HepG2 (cell line): ENCODE data around the gene NDUFV1. TPM values are rescaled to one million over a fixed set of nuclear protein-coding genes. Genes with fewer than 3 reads are reported as not detected.

Experiments
- ATF1 ChIP-seq: IDR thresholded peaks from 2 replicates; pipeline ENCODE4 v1.6.1; 2016; ENCODE audit warnings: mild to moderate bottlenecking, control low read depth
- CBX1 ChIP-seq: IDR thresholded peaks from one replicate; pipeline ENCODE4 v1.6.1; 2016; ENCODE audit warnings: antibody characterized with exemption, low read depth
- HBP1 ChIP-seq: IDR thresholded peaks from 2 replicates; pipeline ENCODE4 v1.6.1; 2016; ENCODE audit warnings: low read depth, control low read depth
- HNF4G ChIP-seq, 2 experiments: sonication (generic) in 1 of 2; formaldehyde crosslinking in 1 of 2; IDR thresholded peaks; 2 replicates each; pipeline versions ENCODE4 v1.4.0 to v1.6.1; 2011 to 2020; ENCODE audit warnings: borderline replicate concordance in 2 of 2, low read depth in 2 of 2, mild to moderate bottlenecking in 2 of 2, low read length in 1 of 2, missing genetic modification reagents in 1 of 2, moderate library complexity in 1 of 2
- IRF1 ChIP-seq: sonication (generic); formaldehyde crosslinking; IDR thresholded peaks from 2 replicates; pipeline ENCODE4 v1.4.0; 2020; ENCODE audit warnings: low read depth, mild to moderate bottlenecking, missing genetic modification reagents
- MYC ChIP-seq: sonication (generic); formaldehyde crosslinking; IDR thresholded peaks from 2 replicates; pipeline ENCODE4 v1.9.0; 2021; ENCODE audit warnings: missing genetic modification reagents, borderline replicate concordance
- NR2F1 ChIP-seq, 2 experiments: fragments of 450-650 bp in 1 of 2; formaldehyde crosslinking in 1 of 2; IDR thresholded peaks; 2 replicates each; pipeline versions ENCODE4 v1.5.0 to v1.6.1; 2016 to 2020; ENCODE audit warnings: mild to moderate bottlenecking in 1 of 2, missing compliant biosample characterization in 1 of 2, missing genetic modification reagents in 1 of 2, moderate library complexity in 1 of 2
- RARA ChIP-seq: IDR thresholded peaks from 2 replicates; pipeline ENCODE4 v1.6.1; 2016; ENCODE audit warnings: missing genetic modification reagents, missing compliant biosample characterization
- RBAK ChIP-seq: sonication (generic); formaldehyde crosslinking; IDR thresholded peaks from 2 replicates; pipeline ENCODE4 v1.5.1; 2020; ENCODE audit warnings: mild to moderate bottlenecking, missing genetic modification reagents
- SKI ChIP-seq: fragments of 450-650 bp; IDR thresholded peaks from one replicate; pipeline ENCODE4 v1.6.1; 2018; ENCODE audit warnings: mild to moderate bottlenecking; ENCODE audit not compliant: partially characterized antibody
- SMAD1 ChIP-seq: sonication (generic); formaldehyde crosslinking; IDR thresholded peaks from 2 replicates; pipeline ENCODE4 v1.4.0; 2020; ENCODE audit warnings: missing genetic modification reagents, low read depth, mild to moderate bottlenecking, borderline replicate concordance
- SSRP1 ChIP-seq: IDR thresholded peaks from 2 replicates; pipeline ENCODE4 v1.6.1; 2016; ENCODE audit warnings: control low read depth
- TBX2 ChIP-seq: sonication (generic); formaldehyde crosslinking; IDR thresholded peaks from 2 replicates; pipeline ENCODE4 v1.5.0; 2020; ENCODE audit warnings: missing genetic modification reagents, mild to moderate bottlenecking, borderline replicate concordance
- THAP11 ChIP-seq: IDR thresholded peaks from 2 replicates; pipeline ENCODE4 v1.6.1; 2016; ENCODE audit warnings: missing biosample characterization, missing genetic modification reagents
- YEATS4 ChIP-seq: sonication (generic); formaldehyde crosslinking; IDR thresholded peaks from 2 replicates; pipeline ENCODE4 v1.4.0; 2020; ENCODE audit warnings: missing genetic modification reagents, borderline replicate concordance
- ZBTB14 ChIP-seq: sonication (generic); formaldehyde crosslinking; IDR thresholded peaks from 2 replicates; pipeline ENCODE4 v1.4.0; 2020; ENCODE audit warnings: missing genetic modification reagents
- ZBTB21 ChIP-seq: sonication (generic); formaldehyde crosslinking; IDR thresholded peaks from 2 replicates; pipeline ENCODE4 v1.4.0; 2020; ENCODE audit warnings: missing genetic modification reagents
- ZBTB7B ChIP-seq: sonication (generic); formaldehyde crosslinking; IDR thresholded peaks from 2 replicates; pipeline ENCODE4 v1.4.0; 2020; ENCODE audit warnings: missing genetic modification reagents
- ZNF296 ChIP-seq: sonication (generic); formaldehyde crosslinking; conservative IDR thresholded peaks from 2 replicates; pipeline ENCODE4 v1.5.0; 2020; ENCODE audit warnings: mild to moderate bottlenecking, missing genetic modification reagents
- ZNF652 ChIP-seq: IDR thresholded peaks from 2 replicates; pipeline ENCODE4 v1.6.1; 2016; ENCODE audit warnings: low read depth, borderline replicate concordance
- ZNF670 ChIP-seq: sonication (generic); formaldehyde crosslinking; IDR thresholded peaks from 2 replicates; pipeline ENCODE4 v1.8.0; 2022; ENCODE audit warnings: mild to moderate bottlenecking, missing genetic modification reagents, borderline replicate concordance
- ZNF761 ChIP-seq: sonication (generic); formaldehyde crosslinking; conservative IDR thresholded peaks from 2 replicates; pipeline ENCODE4 v1.4.0; 2020; ENCODE audit warnings: mild to moderate bottlenecking, missing genetic modification reagents
- ZNF839 ChIP-seq: sonication (generic); formaldehyde crosslinking; IDR thresholded peaks from 2 replicates; pipeline ENCODE4 v1.4.0; 2020; ENCODE audit warnings: missing genetic modification reagents, mild to moderate bottlenecking, borderline replicate concordance
- polyA plus RNA-seq, 8 experiments: library from polyadenylated mRNA; depleted of rRNA in 3 of 8; stranded (reverse) in 7 of 8; unstranded in 1 of 8; fragments of >200 nt; fragmentation: Illumina TruSeq in 4 of 8; extraction: Trizol in 4 of 8; gene quantifications; 2 replicates each; pipeline versions ENCODE4 v1.2.1 to v1.2.3, GENCODE V29; 2011 to 2016; ENCODE audit warnings: low read depth in 4 of 8, missing spikeins in 1 of 8, mixed read lengths in 1 of 8; ENCODE audit not compliant: insufficient read depth in 1 of 8
- total RNA-seq, 5 experiments: library from RNA; depleted of rRNA; stranded (reverse); fragments of >200 nt; fragmentation: Illumina TruSeq; extraction: Trizol; gene quantifications; 2 replicates each; pipeline ENCODE4 v1.2.3, GENCODE V29; 2016; ENCODE audit warnings: low read depth in 1 of 5
- TF ChIP-seq, protein P1 (sequence below), 2 experiments: sonication (generic) in 1 of 2; formaldehyde crosslinking in 1 of 2; IDR thresholded peaks; 2 replicates each; pipeline versions ENCODE4 v1.4.0 to v1.6.1; 2018 to 2020; ENCODE audit warnings: missing genetic modification reagents in 2 of 2, borderline replicate concordance in 1 of 2, low read depth in 1 of 2, mild to moderate bottlenecking in 1 of 2, missing biosample characterization in 1 of 2

The NDUFV1 gene
- total and polyA plus RNA-seq, 2 of the 13 experiments (the other 11 are each of a cell fraction or from before 2014, with no cell fraction given), result 88.9 to 137 TPM

GRCh38 chr11:67617243-67617953 is 10.7 kb downstream of the NDUFV1 start (continued):
- TF ChIP-seq IRF1 (CRISPR knock-in tag) (no peak), ZBTB14 (no peak), ZNF839 (CRISPR knock-in tag) (no peak), TBX2 (CRISPR knock-in tag) (0 out of 2 replicates have a peak, but pooled peaks have one; percentile 50), ZNF296 (no peak), ATF1 (CRISPR knock-in tag) (no peak), HNF4G (IDR thresholded peaks at IDR 0.05; ENCODE audit: borderline replicate concordance, low read depth, low read length) (peak; percentile 87), HNF4G (CRISPR knock-in tag; IDR thresholded peaks at IDR 0.05; ENCODE audit: borderline replicate concordance, low read depth) (0 out of 2 replicates have a peak, but pooled peaks have one; percentile 44), YEATS4 (CRISPR knock-in tag) (no peak), SMAD1 (no peak), ZNF670 (no peak), SKI (no peak), ZBTB21 (CRISPR knock-in tag) (no peak), THAP11 (CRISPR knock-in tag) (peak; percentile 54), CBX1 (no peak), MYC (no peak), SSRP1 (0 out of 2 replicates have a peak, but pooled peaks have one; percentile 38), ZNF761 (no peak), RARA (peak; percentile 10; the same call in 1 of the 2 replicates), ZBTB7B (CRISPR knock-in tag) (peak; percentile 78), NR2F1 (CRISPR knock-in tag; IDR thresholded peaks at IDR 0.05) (0 out of 4 replicates have a peak, but pooled peaks of 1 of the 2 experiments have one; percentile 17), ZNF652 (CRISPR knock-in tag) (no peak), HBP1 (CRISPR knock-in tag) (no peak), RBAK (CRISPR knock-in tag) (peak; percentile 59; the same call in 1 of the 2 replicates)
- TF ChIP-seq, protein P1, sequence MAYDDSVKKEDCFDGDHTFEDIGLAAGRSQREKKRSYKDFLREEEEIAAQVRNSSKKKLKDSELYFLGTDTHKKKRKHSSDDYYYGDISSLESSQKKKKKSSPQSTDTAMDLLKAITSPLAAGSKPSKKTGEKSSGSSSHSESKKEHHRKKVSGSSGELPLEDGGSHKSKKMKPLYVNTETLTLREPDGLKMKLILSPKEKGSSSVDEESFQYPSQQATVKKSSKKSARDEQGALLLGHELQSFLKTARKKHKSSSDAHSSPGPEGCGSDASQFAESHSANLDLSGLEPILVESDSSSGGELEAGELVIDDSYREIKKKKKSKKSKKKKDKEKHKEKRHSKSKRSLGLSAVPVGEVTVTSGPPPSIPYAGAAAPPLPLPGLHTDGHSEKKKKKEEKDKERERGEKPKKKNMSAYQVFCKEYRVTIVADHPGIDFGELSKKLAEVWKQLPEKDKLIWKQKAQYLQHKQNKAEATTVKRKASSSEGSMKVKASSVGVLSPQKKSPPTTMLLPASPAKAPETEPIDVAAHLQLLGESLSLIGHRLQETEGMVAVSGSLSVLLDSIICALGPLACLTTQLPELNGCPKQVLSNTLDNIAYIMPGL (CRISPR knock-in tag; IDR thresholded peaks at IDR 0.05; ENCODE audit: borderline replicate concordance in 1 of 2, low read depth in 1 of 2), result no peak
